OCI-LY3 (cell line): ENCODE results near the gene ATP2A2.
A peak's percentile ranks its signal among the peaks of the same experiment; 100 is the strongest.
"Not testable (repeated sequence)": the region's sequence is repeated elsewhere in the genome, so short reads cannot be mapped to it uniquely, and the experiment has no call there.

Source experiments
- H2AFZ ChIP-seq: fragments of 200-600, 300-600 bp; shearing (Covaris generic); 2 replicates; pipeline ENCODE4 v1.6.0; 2014; ENCODE audit warnings: antibody characterized with exemption, low read depth, low read length
- H3K27ac ChIP-seq: fragments of 200-600, 300-600 bp; sonication (generic); 2 replicates; pipeline ENCODE4 v1.5.1; 2014; ENCODE audit warnings: mild to moderate bottlenecking, low read length, moderate library complexity, mixed read lengths
- H3K27me3 ChIP-seq: fragments of 200-600, 300-600 bp; sonication (generic); 2 replicates; pipeline ENCODE4 v1.6.1; 2014; ENCODE audit warnings: low read depth, low read length, mixed read lengths
- H3K36me3 ChIP-seq: fragments of 200-600, 300-600 bp; sonication (generic); replicated peaks from 2 replicates; pipeline ENCODE3; 2014; ENCODE audit warnings: low read depth, low read length, mixed read lengths
- H3K4me1 ChIP-seq: fragments of 300-600, 200-600 bp; sonication (generic); 2 replicates; pipeline ENCODE4 v1.6.1; 2014; ENCODE audit warnings: low read length, mixed read lengths
- H3K4me2 ChIP-seq: fragments of 200-600, 300-600 bp; sonication (generic); 2 replicates; pipeline ENCODE4 v1.6.1; 2014; ENCODE audit warnings: low read length, mixed read lengths
- H3K4me3 ChIP-seq: fragments of 300-600, 200-600 bp; sonication (generic); 2 replicates; pipeline ENCODE4 v1.5.1; 2014; ENCODE audit warnings: antibody characterized with exemption, mild to moderate bottlenecking, low read length, moderate library complexity
- H3K79me2 ChIP-seq: fragments of 300-600, 200-600 bp; shearing (Covaris generic); 2 replicates; pipeline ENCODE4 v1.6.1; 2014; ENCODE audit warnings: mild to moderate bottlenecking, low read length, mixed read lengths
- H3K9ac ChIP-seq: fragments of 300-600, 200-600 bp; shearing (Covaris generic); 2 replicates; pipeline ENCODE4 v1.6.0; 2014; ENCODE audit warnings: mild to moderate bottlenecking, low read length, moderate library complexity
- H3K9me3 ChIP-seq: fragments of 200-600, 300-600 bp; shearing (Covaris generic); 2 replicates; pipeline ENCODE4 v1.6.1; 2014; ENCODE audit warnings: low read length, mixed read lengths; ENCODE audit not compliant: insufficient read depth
- H4K20me1 ChIP-seq: fragments of 200-600, 300-600 bp; sonication (generic); 2 replicates; pipeline ENCODE4 v1.6.1; 2016; ENCODE audit warnings: low read length, mixed read lengths; ENCODE audit not compliant: insufficient read depth
- EZH2phosphoT487 ChIP-seq: fragments of 200-600 bp; shearing (Covaris generic); IDR thresholded peaks from 2 replicates; pipeline ENCODE4 v1.6.1; 2018; ENCODE audit warnings: antibody characterized with exemption, mixed run types, low read depth
- TF ChIP-seq, protein P1 (sequence below): fragments of 200-600, 300-600 bp; sonication (generic); IDR thresholded peaks from 2 replicates; pipeline ENCODE4 v1.5.1; 2014; ENCODE audit warnings: antibody characterized with exemption, low read length, low read depth

Gene ATP2A2

GRCh38 chr12:110373025-110373424, 92.0 kb downstream of the ATP2A2 start:
- Histone ChIP-seq H3K79me2 (no peaks in the 10 kb centered on the region), H3K4me1 (peaks cover 35% of the 10 kb centered on the region), H3K9me3 (no peaks in the 10 kb centered on the region), H3K4me3 (no peak overlapping the region), H4K20me1 (no peaks in the 10 kb centered on the region), H3K27me3 (no peaks in the 10 kb centered on the region), H3K9ac (no peak overlapping the region), H3K4me2 (no peak overlapping the region), H3K27ac (0 out of 2 replicates have a peak overlapping the region, but pooled peaks have one; percentile 15), H2AFZ (no peak overlapping the region), H3K36me3 (peaks cover 52% of the 10 kb centered on the region)
- TF ChIP-seq, protein P1, sequence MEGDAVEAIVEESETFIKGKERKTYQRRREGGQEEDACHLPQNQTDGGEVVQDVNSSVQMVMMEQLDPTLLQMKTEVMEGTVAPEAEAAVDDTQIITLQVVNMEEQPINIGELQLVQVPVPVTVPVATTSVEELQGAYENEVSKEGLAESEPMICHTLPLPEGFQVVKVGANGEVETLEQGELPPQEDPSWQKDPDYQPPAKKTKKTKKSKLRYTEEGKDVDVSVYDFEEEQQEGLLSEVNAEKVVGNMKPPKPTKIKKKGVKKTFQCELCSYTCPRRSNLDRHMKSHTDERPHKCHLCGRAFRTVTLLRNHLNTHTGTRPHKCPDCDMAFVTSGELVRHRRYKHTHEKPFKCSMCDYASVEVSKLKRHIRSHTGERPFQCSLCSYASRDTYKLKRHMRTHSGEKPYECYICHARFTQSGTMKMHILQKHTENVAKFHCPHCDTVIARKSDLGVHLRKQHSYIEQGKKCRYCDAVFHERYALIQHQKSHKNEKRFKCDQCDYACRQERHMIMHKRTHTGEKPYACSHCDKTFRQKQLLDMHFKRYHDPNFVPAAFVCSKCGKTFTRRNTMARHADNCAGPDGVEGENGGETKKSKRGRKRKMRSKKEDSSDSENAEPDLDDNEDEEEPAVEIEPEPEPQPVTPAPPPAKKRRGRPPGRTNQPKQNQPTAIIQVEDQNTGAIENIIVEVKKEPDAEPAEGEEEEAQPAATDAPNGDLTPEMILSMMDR: no peak
- no peak for TF ChIP-seq EZH2phosphoT487

- no peak for TF ChIP-seq EZH2phosphoT487
- TF ChIP-seq, protein P1: no peak
- 0 out of 2 replicates have a peak overlapping the region, but pooled peaks have one; percentile 15 for H3K27ac ChIP-seq
- H3K79me2 ChIP-seq: no peaks in the 10 kb centered on the region
- H3K9me3 ChIP-seq: no peaks in the 10 kb centered on the region
- no peak overlapping the region for H3K4me2 ChIP-seq
- no peak overlapping the region for H3K4me3 ChIP-seq
- peaks cover 54% of the 10 kb centered on the region for H3K36me3 ChIP-seq
- H3K27me3 ChIP-seq: no peaks in the 10 kb centered on the region
- peaks cover 32% of the 10 kb centered on the region for H3K4me1 ChIP-seq
- H4K20me1 ChIP-seq: no peaks in the 10 kb centered on the region
- H2AFZ ChIP-seq: no peak overlapping the region
- no peak overlapping the region for H3K9ac ChIP-seq
Measured at GRCh38 chr12:110373425-110373824, 92.4 kb downstream of the ATP2A2 start.

GRCh38 chr12:110373962-110374611, 93.0 kb downstream of the ATP2A2 start:
- no peak overlapping the region for H3K27ac ChIP-seq

GRCh38 chr12:110378131-110378790, 97.2 kb downstream of the ATP2A2 start:
- not testable (repeated sequence) for H2AFZ ChIP-seq, H3K9ac ChIP-seq, H3K79me2 ChIP-seq, H3K4me2 ChIP-seq, H3K27me3 ChIP-seq, H3K4me1 ChIP-seq, H3K4me3 ChIP-seq, H3K27ac ChIP-seq, H4K20me1 ChIP-seq, H3K9me3 ChIP-seq
- peaks cover 63% of the 10 kb centered on the region for H3K36me3 ChIP-seq

More at GRCh38 chr12:110373962-110374611, 93.0 kb downstream of the ATP2A2 start:
- Histone ChIP-seq H3K4me2 (no peak overlapping the region), H3K4me1 (peaks cover 26% of the 10 kb centered on the region), H3K36me3 (peaks cover 58% of the 10 kb centered on the region), H3K79me2 (no peaks in the 10 kb centered on the region), H3K9me3 (no peaks in the 10 kb centered on the region), H4K20me1 (no peaks in the 10 kb centered on the region), H2AFZ (no peak overlapping the region), H3K4me3 (no peak overlapping the region), H3K9ac (no peak overlapping the region), H3K27me3 (no peaks in the 10 kb centered on the region)
- TF ChIP-seq EZH2phosphoT487: no peak
- TF ChIP-seq, protein P1: no peak
